ENCODE results near the gene PPM1K.

DNA sequence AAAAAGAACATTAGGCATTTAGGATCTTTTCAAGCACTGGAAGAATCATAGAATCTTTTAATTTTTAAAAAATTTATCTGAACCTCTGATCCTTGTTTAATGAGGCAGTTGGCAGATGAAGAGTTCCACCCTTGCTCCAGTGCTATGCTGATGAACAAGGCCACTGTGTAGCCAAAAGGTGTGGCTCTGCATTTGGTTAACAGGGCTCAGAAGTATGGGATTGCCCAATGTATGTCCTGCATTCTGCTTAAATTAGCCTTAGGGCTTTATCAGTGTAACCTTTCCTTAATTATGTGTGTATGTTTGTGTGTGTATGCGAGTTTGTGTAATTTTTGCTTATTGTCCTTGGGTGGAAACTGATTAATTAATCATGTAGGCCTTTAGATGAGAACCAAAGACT is 43.3 kb upstream of the PPM1K start:
- TF ChIP-seq POLR2AphosphoS5 (IDR thresholded peaks at IDR 0.05; ENCODE audit: low read depth, low read length) (no peak), POLR2A (IDR thresholded peaks at IDR 0.05; ENCODE audit: low read depth, low read length) (no peak)
